Measurements from ENCODE around the gene PACRG. TPM values are rescaled to one million over a fixed set of nuclear protein-coding genes. Genes with fewer than 3 reads are reported as not detected.

The PACRG gene
- polyA plus RNA-seq, 3 donors, result not detected

DNA sequence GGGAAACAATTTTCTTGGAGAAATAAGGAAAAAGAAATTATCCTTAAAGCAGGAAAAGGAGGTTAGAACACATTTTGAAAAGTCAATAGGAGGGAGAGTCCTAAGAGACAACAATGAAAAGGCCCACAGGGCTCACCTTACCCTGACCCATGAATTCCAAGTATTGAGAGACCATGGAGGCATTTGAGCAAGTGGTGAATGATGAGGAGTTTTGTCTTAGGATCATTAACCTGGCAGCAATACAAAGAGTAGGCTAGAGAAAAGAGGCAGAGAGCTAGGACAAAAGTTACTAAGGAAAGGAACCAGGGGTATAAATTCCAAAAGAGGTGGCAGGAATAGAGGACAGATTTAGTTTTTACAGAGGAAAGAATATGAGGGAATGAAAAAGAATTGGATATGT lies 44.7 kb downstream of the PACRG start:
- Histone ChIP-seq H3K4me2 (replicated peaks; ENCODE audit: extremely low read depth, low read length, poor library complexity, severe bottlenecking) (no peak overlapping the region), H3K9ac (ENCODE audit: insufficient read depth, low read length, poor library complexity, severe bottlenecking) (no peak overlapping the region), H3K79me2 (ENCODE audit: insufficient read depth, low read length) (no peaks in the 10 kb centered on the region), H3K9me3 (replicated peaks in 1 of 2; ENCODE audit: control insufficient read depth in 1 of 2, insufficient read depth in 1 of 2, low read length in 2 of 2) (peaks cover 0 to 6% of the 10 kb centered on the region in 2 donors), H3K4me3 (replicated peaks in 1 of 3; ENCODE audit: low read depth in 2 of 3, low read length in 3 of 3) (no peak overlapping the region), H3K27ac (ENCODE audit: low read depth in 1 of 2, low read length in 2 of 2) (no peak overlapping the region), H2AFZ (ENCODE audit: insufficient read depth, low read depth, low read length, poor library complexity, severe bottlenecking) (no peak overlapping the region), H3K36me3 (replicated peaks in 1 of 2; ENCODE audit: control insufficient read depth in 1 of 2, insufficient read depth in 2 of 2, low read length in 2 of 2) (no peaks in the 10 kb centered on the region), H3K4me1 (ENCODE audit: control insufficient read depth in 1 of 2, insufficient read depth in 2 of 2, low read length in 2 of 2) (no peaks in the 10 kb centered on the region), H4K20me1 (ENCODE audit: insufficient read depth, low read length) (no peaks in the 10 kb centered on the region), H3K27me3 (ENCODE audit: control insufficient read depth in 2 of 2, insufficient read depth in 2 of 2, low read length in 2 of 2) (no peaks in the 10 kb centered on the region)
- intact Hi-C loops (cut with micrococcal nuclease), result no loop called here
- TF ChIP-seq, protein P1, sequence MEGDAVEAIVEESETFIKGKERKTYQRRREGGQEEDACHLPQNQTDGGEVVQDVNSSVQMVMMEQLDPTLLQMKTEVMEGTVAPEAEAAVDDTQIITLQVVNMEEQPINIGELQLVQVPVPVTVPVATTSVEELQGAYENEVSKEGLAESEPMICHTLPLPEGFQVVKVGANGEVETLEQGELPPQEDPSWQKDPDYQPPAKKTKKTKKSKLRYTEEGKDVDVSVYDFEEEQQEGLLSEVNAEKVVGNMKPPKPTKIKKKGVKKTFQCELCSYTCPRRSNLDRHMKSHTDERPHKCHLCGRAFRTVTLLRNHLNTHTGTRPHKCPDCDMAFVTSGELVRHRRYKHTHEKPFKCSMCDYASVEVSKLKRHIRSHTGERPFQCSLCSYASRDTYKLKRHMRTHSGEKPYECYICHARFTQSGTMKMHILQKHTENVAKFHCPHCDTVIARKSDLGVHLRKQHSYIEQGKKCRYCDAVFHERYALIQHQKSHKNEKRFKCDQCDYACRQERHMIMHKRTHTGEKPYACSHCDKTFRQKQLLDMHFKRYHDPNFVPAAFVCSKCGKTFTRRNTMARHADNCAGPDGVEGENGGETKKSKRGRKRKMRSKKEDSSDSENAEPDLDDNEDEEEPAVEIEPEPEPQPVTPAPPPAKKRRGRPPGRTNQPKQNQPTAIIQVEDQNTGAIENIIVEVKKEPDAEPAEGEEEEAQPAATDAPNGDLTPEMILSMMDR (IDR thresholded peaks at IDR 0.05), result no peak
- H3K4me1 Mint-ChIP-seq, result no peaks in the 10 kb centered on the region
- no peaks in the 10 kb centered on the region for H3K36me3 Mint-ChIP-seq
- H3K27ac Mint-ChIP-seq, result peak overlapping the region in 1 of 7 donors; percentile 25
- DNase-seq, result no peak
- H3K27me3 Mint-ChIP-seq (ENCODE audit: low read depth in 3 of 3), result peaks cover 0 to 1% (median 0%) of the 10 kb centered on the region in 3 donors
- H3K4me3 Mint-ChIP-seq, result no peak overlapping the region
- H3K9me3 Mint-ChIP-seq, result peaks cover 0 to 8% (median 4%) of the 10 kb centered on the region in 7 donors

DNA sequence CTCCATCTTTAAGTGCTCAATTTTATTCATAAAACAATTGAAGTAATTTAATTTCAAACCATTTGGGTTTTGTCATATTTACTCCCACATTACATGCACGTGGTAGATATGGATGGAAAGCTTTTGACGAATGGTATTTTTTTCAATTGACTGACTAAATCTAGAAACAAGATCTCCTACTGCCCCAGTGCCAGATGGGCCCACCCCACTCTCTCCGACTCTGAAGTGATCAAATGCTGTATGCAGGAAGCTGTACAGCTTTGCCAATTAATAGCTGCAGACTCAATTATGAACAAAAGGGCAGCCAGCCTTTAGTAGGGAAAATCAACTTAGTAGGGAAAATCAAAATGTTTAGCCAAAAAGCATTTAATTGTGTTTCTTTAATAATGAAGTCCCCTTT lies 46.2 kb downstream of the PACRG start:
- no peaks in the 10 kb centered on the region for H3K4me1 Mint-ChIP-seq

More for the DNA sequence above, 46.2 kb downstream of the PACRG start:
- no peak overlapping the region for H3K4me3 Mint-ChIP-seq
- H3K27ac ChIP-seq (ENCODE audit: low read depth in 1 of 2, low read length in 2 of 2), result no peak overlapping the region
- H3K4me1 ChIP-seq (ENCODE audit: control insufficient read depth in 1 of 2, insufficient read depth in 2 of 2, low read length in 2 of 2), result no peaks in the 10 kb centered on the region
- peaks cover 0 to 3% (median 0%) of the 10 kb centered on the region in 3 donors for H3K27me3 Mint-ChIP-seq (ENCODE audit: low read depth in 3 of 3)
- no peak overlapping the region for H3K4me2 ChIP-seq (replicated peaks; ENCODE audit: extremely low read depth, low read length, poor library complexity, severe bottlenecking)
- no peaks in the 10 kb centered on the region for H3K36me3 ChIP-seq (replicated peaks in 1 of 2; ENCODE audit: control insufficient read depth in 1 of 2, insufficient read depth in 2 of 2, low read length in 2 of 2)
- peaks cover 3 to 10% (median 8%) of the 10 kb centered on the region in 7 donors for H3K9me3 Mint-ChIP-seq
- no peaks in the 10 kb centered on the region for H3K27me3 ChIP-seq (ENCODE audit: control insufficient read depth in 2 of 2, insufficient read depth in 2 of 2, low read length in 2 of 2)
- no peak overlapping the region for H3K27ac Mint-ChIP-seq
- TF ChIP-seq, protein P1 (IDR thresholded peaks at IDR 0.05), result no peak
- peaks cover 4 to 10% of the 10 kb centered on the region in 2 donors for H3K9me3 ChIP-seq (replicated peaks in 1 of 2; ENCODE audit: control insufficient read depth in 1 of 2, insufficient read depth in 1 of 2, low read length in 2 of 2)
- intact Hi-C loops (cut with micrococcal nuclease), result no loop called here
- no peak overlapping the region for H3K9ac ChIP-seq (ENCODE audit: insufficient read depth, low read length, poor library complexity, severe bottlenecking)
- no peak overlapping the region for H2AFZ ChIP-seq (ENCODE audit: insufficient read depth, low read depth, low read length, poor library complexity, severe bottlenecking)
- no peak overlapping the region for H3K4me3 ChIP-seq (replicated peaks in 1 of 3; ENCODE audit: low read depth in 2 of 3, low read length in 3 of 3)
- no CpG with 5 or more reads among the region's 3 CpGs for WGBS (ENCODE audit: insufficient coverage)
- H4K20me1 ChIP-seq (ENCODE audit: insufficient read depth, low read length), result no peaks in the 10 kb centered on the region
- no peaks in the 10 kb centered on the region for H3K79me2 ChIP-seq (ENCODE audit: insufficient read depth, low read length)
- H3K36me3 Mint-ChIP-seq, result no peaks in the 10 kb centered on the region
- DNase-seq, result no peak
